Measurements from ENCODE around the gene ZC2HC1C. TPM values are rescaled to one million over a fixed set of nuclear protein-coding genes. Genes with fewer than 3 reads are reported as not detected.

ZC2HC1C gene
- total and polyA plus RNA-seq, 2 of the 13 experiments (the other 11 are each of a cell fraction or from before 2014, with no cell fraction given) = 3.3 to 3.5 TPM

DNA sequence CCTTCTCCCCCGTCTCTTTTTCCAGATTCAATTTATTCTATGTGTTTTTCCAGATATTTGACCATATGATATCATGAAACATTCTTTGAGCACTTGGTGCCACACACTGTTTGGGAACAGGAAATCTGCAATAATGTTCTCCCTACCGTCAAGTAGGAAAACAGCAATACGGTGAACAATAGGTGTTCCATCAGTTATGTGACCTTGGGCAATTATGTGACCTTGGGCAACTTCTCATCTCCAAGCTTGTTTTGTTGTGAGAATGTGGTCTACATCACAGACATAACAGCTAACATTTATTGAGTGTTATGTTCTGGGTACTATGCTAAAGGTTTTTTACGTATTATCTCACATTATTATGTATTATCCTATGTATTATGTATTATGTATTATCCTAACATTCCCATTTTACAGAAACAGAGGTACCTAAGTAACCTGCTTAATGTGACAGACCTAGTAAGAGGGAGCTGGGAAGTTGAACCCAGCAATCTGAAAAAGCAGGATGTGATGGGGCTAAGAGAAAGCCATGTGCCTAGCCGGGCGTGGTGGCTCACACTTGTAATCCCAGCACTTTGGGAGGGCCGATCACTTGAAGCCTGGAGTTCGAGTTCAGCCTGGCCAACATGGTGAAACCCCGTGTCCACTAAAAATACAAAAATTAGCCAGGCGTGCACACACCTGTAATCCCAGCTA is 58.6 kb downstream of the ZC2HC1C start (continued):
- TF ChIP-seq, protein P1, sequence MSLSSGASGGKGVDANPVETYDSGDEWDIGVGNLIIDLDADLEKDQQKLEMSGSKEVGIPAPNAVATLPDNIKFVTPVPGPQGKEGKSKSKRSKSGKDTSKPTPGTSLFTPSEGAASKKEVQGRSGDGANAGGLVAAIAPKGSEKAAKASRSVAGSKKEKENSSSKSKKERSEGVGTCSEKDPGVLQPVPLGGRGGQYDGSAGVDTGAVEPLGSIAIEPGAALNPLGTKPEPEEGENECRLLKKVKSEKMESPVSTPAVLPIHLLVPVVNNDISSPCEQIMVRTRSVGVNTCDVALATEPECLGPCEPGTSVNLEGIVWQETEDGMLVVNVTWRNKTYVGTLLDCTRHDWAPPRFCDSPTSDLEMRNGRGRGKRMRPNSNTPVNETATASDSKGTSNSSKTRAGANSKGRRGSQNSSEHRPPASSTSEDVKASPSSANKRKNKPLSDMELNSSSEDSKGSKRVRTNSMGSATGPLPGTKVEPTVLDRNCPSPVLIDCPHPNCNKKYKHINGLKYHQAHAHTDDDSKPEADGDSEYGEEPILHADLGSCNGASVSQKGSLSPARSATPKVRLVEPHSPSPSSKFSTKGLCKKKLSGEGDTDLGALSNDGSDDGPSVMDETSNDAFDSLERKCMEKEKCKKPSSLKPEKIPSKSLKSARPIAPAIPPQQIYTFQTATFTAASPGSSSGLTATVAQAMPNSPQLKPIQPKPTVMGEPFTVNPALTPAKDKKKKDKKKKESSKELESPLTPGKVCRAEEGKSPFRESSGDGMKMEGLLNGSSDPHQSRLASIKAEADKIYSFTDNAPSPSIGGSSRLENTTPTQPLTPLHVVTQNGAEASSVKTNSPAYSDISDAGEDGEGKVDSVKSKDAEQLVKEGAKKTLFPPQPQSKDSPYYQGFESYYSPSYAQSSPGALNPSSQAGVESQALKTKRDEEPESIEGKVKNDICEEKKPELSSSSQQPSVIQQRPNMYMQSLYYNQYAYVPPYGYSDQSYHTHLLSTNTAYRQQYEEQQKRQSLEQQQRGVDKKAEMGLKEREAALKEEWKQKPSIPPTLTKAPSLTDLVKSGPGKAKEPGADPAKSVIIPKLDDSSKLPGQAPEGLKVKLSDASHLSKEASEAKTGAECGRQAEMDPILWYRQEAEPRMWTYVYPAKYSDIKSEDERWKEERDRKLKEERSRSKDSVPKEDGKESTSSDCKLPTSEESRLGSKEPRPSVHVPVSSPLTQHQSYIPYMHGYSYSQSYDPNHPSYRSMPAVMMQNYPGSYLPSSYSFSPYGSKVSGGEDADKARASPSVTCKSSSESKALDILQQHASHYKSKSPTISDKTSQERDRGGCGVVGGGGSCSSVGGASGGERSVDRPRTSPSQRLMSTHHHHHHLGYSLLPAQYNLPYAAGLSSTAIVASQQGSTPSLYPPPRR (CRISPR knock-in tag; IDR thresholded peaks at IDR 0.05; ENCODE audit: borderline replicate concordance) = no peak
- TF ChIP-seq ZNF264 (CRISPR knock-in tag; IDR thresholded peaks at IDR 0.05) (no peak), ZNF180 (CRISPR knock-in tag; IDR thresholded peaks at IDR 0.05; ENCODE audit: borderline replicate concordance, low read depth) (no peak), REL (CRISPR knock-in tag; conservative IDR thresholded peaks at IDR 0.05) (no peak), CEBPB (IDR thresholded peaks at IDR 0.05; ENCODE audit: borderline replicate concordance, low read depth, low read length) (peak; percentile 55), CHCHD3 (CRISPR knock-in tag; IDR thresholded peaks at IDR 0.05) (no peak), RFXANK (CRISPR knock-in tag; IDR thresholded peaks at IDR 0.05) (no peak)
- TF ChIP-seq, protein P2, sequence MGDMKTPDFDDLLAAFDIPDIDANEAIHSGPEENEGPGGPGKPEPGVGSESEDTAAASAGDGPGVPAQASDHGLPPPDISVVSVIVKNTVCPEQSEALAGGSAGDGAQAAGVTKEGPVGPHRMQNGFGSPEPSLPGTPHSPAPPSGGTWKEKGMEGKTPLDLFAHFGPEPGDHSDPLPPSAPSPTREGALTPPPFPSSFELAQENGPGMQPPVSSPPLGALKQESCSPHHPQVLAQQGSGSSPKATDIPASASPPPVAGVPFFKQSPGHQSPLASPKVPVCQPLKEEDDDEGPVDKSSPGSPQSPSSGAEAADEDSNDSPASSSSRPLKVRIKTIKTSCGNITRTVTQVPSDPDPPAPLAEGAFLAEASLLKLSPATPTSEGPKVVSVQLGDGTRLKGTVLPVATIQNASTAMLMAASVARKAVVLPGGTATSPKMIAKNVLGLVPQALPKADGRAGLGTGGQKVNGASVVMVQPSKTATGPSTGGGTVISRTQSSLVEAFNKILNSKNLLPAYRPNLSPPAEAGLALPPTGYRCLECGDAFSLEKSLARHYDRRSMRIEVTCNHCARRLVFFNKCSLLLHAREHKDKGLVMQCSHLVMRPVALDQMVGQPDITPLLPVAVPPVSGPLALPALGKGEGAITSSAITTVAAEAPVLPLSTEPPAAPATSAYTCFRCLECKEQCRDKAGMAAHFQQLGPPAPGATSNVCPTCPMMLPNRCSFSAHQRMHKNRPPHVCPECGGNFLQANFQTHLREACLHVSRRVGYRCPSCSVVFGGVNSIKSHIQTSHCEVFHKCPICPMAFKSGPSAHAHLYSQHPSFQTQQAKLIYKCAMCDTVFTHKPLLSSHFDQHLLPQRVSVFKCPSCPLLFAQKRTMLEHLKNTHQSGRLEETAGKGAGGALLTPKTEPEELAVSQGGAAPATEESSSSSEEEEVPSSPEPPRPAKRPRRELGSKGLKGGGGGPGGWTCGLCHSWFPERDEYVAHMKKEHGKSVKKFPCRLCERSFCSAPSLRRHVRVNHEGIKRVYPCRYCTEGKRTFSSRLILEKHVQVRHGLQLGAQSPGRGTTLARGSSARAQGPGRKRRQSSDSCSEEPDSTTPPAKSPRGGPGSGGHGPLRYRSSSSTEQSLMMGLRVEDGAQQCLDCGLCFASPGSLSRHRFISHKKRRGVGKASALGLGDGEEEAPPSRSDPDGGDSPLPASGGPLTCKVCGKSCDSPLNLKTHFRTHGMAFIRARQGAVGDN (CRISPR knock-in tag; IDR thresholded peaks at IDR 0.05) = 0 out of 2 replicates have a peak, but pooled peaks have one; percentile 16
- TF ChIP-seq, protein P3, sequence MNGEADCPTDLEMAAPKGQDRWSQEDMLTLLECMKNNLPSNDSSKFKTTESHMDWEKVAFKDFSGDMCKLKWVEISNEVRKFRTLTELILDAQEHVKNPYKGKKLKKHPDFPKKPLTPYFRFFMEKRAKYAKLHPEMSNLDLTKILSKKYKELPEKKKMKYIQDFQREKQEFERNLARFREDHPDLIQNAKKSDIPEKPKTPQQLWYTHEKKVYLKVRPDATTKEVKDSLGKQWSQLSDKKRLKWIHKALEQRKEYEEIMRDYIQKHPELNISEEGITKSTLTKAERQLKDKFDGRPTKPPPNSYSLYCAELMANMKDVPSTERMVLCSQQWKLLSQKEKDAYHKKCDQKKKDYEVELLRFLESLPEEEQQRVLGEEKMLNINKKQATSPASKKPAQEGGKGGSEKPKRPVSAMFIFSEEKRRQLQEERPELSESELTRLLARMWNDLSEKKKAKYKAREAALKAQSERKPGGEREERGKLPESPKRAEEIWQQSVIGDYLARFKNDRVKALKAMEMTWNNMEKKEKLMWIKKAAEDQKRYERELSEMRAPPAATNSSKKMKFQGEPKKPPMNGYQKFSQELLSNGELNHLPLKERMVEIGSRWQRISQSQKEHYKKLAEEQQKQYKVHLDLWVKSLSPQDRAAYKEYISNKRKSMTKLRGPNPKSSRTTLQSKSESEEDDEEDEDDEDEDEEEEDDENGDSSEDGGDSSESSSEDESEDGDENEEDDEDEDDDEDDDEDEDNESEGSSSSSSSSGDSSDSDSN (CRISPR knock-in tag; IDR thresholded peaks at IDR 0.05) = no peak
- TF ChIP-seq, protein P4, sequence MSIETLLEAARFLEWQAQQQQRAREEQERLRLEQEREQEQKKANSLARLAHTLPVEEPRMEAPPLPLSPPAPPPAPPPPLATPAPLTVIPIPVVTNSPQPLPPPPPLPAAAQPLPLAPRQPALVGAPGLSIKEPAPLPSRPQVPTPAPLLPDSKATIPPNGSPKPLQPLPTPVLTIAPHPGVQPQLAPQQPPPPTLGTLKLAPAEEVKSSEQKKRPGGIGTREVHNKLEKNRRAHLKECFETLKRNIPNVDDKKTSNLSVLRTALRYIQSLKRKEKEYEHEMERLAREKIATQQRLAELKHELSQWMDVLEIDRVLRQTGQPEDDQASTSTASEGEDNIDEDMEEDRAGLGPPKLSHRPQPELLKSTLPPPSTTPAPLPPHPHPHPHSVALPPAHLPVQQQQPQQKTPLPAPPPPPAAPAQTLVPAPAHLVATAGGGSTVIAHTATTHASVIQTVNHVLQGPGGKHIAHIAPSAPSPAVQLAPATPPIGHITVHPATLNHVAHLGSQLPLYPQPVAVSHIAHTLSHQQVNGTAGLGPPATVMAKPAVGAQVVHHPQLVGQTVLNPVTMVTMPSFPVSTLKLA (IDR thresholded peaks at IDR 0.05) = no peak
